Activated CD4-positive, alpha-beta T cell treated with anti-CD3 and anti-CD28 coated beads, Interleukin-2, amount 50 U/mL, for 16 hours (primary cell): Measurements from ENCODE around the gene LMOD1.
"Not testable (repeated sequence)": the region's sequence is repeated elsewhere in the genome, so short reads cannot be mapped to it uniquely, and the experiment has no call there.

Source experiments
- DNase-seq: peaks from one replicate; pipeline ENCODE4 v3.0.0-alpha.2; 2020

The LMOD1 gene

DNA sequence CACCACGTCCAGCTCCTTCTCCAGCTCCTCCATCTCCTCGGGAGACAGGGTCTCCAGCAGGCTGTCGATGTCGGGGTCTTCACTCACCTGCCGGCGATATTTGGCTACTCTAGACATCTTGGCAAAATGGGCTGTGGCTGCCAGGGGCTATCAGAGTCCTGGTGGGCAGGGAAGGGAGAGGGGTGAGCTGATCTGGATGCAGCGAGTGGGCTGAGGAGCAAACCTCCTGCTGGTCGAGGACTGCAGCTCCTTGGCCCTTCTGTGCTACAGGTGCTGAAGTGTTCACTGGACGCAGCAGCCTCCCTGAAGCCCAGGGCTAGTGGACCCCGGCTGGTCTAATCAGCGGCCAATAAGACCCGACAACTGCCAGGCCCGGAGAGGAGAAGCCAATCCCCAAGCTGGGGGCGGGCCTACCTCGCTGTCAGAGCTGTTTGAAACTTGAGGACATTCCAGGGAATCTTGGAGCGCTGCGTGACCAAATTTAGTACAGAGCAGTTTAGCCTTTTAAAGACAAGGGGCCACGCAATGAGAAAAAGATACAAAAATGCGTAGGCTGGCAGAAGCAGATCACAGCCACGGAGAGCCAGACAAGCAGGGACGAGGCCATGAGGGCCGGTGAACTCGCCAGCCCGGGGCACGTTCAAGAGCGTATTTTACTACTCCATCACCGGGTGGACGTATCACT lies at the start of gene LMOD1:
TSS of gene LMOD1 (minus strand) at position 325 of the 685 bp plus-strand sequence. CDS start at position 117, 208 bp downstream.
- DNase-seq = no peak

GRCh38 chr1:201990427-201990826 lies 44.1 kb upstream of the LMOD1 start:
- DNase-seq = no peak

GRCh38 chr1:201989354-201990128 lies 43.2 kb upstream of the LMOD1 start:
- DNase-seq = no peak

- no peak for DNase-seq
Observed at GRCh38 chr1:201988601-201989000, 42.3 kb upstream of the LMOD1 start.

DNA sequence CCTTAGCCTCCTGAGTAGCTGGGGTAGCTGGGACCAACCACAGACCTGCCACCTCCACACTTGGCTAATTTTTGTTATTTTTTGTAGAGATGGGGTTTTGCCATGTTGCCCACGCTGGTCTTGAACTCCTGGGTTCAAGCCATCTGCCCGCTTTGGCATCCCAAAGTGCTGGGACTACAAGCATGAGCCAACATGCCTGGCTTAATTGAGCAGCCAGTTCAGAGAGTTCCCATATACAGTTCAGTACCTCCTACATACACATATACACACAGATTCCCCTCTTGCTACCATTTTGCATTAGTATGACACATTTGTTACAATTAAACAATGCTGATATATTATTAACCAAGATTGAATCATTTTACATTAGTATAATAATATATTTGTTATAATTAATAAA lies 39.0 kb upstream of the LMOD1 start:
- no peak for DNase-seq

- DNase-seq = no peak
Observed at GRCh38 chr1:201984446-201984845, 38.1 kb upstream of the LMOD1 start.

GRCh38 chr1:201983380-201983805 lies 37.0 kb upstream of the LMOD1 start:
- peak; percentile 18 for DNase-seq

- peak; percentile 40 for DNase-seq
Observed at GRCh38 chr1:201982623-201983379, 36.5 kb upstream of the LMOD1 start, which contains the start of gene RNPEP. TSS of gene RNPEP (plus strand) at chr1:201982648. CDS start at chr1:201982667, 19 bp downstream.

DNA sequence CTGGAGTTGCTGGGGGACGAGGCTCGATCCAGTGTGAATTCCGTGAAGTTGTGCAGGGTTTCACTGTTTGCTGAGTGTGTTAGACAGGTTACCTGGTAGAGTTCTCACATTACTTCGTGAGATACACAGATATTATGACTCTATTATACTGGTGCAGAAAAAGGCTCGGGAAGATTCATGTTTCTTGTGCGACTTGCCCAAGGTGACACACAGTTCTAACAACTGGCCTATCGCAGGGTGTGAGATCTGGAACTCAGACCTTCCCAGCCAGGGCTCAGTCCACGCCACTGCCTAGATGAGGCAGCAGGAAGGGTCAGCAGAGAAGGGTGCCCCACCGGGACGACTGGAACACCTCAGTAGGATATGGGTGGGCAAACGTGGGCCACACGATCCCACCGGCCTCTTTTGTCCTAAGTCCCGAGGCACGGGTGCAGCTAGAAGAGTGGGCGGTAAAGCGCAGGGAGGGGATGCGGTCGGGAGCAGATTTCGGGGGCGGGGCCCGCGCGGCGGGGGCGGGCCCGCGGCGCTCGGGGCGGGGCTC lies 35.8 kb upstream of the LMOD1 start:
- DNase-seq = peak; percentile 73

- no peak for DNase-seq
Observed at GRCh38 chr1:201970334-201971159, 24.2 kb upstream of the LMOD1 start.

GRCh38 chr1:201968202-201968925 lies 22.0 kb upstream of the LMOD1 start:
- DNase-seq = no peak

DNA sequence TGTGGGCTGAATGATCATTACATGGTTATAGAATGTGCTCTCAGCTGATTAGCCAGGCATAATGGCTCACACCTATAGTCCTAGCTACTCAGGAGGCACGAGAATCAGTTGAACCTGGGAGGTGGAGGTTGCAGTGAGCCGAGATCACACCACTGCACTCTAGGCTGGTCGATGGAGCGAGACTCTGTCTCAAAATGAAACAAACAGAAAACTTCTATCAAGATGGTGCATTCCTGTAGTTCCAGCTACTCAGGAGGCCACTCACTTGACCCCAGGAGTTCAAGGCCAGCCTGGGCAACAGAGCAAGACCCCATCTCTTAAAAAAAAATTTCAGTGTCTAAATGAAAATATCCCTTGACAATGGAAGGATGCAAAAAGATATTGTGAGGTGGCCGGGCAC lies 19.8 kb upstream of the LMOD1 start:
- no peak for DNase-seq

DNA sequence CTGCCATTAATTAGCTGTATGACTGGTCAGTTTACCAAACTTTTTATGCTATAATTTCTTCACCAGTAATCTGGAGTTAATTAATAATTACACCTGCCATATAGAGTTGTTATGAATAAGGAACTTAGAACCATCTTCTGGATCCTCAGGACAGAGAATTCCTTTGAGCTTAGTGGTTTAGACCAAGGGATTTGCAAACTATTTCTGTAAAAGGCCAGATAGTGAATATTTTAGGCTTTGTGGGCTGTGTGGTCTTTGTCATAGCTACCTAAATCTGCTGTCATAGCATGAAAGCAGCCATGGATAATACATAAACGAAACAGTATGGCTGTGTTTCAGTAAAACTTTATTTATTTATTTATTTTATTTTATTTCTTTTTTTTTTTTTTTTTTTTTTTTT lies 17.9 kb upstream of the LMOD1 start:
- DNase-seq = no peak

DNA sequence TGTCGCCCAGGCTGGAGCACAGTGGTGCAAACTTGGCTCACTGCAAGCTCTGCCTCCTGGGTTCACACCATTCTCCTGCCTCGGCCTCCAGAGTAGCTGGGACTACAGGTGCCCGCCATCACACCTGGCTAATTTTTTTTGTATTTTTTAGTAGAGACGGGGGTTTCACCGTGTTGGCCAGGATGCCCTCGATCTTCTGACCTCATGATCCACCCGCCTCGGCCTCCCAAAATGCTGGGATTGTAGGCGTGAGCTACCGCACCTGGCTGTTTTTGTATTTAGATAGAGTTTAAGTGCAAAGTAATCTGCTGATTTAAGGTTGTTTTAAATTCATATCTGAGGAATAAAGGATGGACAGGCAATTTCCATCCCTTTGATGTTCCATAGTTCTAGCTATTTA lies 16.0 kb upstream of the LMOD1 start:
- not testable (repeated sequence) for DNase-seq

DNA sequence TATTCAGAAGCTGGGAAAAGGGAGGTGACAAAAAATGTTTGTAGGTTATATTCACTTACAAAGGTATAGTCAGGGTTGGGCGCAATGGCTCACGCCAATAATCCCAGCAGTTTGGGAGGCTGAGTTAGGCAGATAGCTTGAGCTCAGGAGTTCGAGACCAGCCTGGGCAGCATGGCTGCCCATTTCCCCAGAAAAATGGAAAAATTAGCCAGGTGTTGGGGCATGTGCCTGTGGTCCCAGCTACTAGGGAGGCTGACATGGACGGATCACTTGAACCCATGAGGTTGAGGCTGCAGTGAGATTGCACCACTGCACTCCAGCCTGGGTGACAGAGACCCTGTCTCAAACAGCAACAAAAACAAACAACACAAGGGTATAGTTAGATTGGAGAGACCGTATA lies 12.0 kb upstream of the LMOD1 start:
- no peak for DNase-seq

GRCh38 chr1:201955729-201956143 lies 9.4 kb upstream of the LMOD1 start:
- DNase-seq = no peak

GRCh38 chr1:201955009-201955728 lies 8.8 kb upstream of the LMOD1 start, which contains the start of gene TIMM17A:
TSS of gene TIMM17A (plus strand) at chr1:201955503. CDS start at chr1:201955527, 24 bp downstream.
- peak; percentile 97 for DNase-seq

GRCh38 chr1:201954263-201955008 lies 8.1 kb upstream of the LMOD1 start:
- DNase-seq = peak; percentile 19

- DNase-seq = no peak
Observed at GRCh38 chr1:201949491-201949890, 3.1 kb upstream of the LMOD1 start.

- no peak for DNase-seq
Observed at GRCh38 chr1:201947697-201948008, 1.3 kb upstream of the LMOD1 start.
